Mammary epithelial cell (primary cell): Measurements from ENCODE around the gene BRSK1.

ENCODE experiments used
- EZH2 ChIP-seq: IDR thresholded peaks from 2 replicates; pipeline ENCODE4 v1.6.1; 2012; ENCODE audit warnings: low read length, inconsistent platforms, borderline replicate concordance
- TF ChIP-seq, protein P1 (sequence below), 2 donors: IDR thresholded peaks in 1 of 2; conservative IDR thresholded peaks in 1 of 2; 2 replicates each; pipeline ENCODE4 v1.5.1; 2011 to 2012; ENCODE audit warnings: inconsistent platforms in 2 of 2, low read length in 2 of 2, mild to moderate bottlenecking in 2 of 2, control low read depth in 1 of 2, low read depth in 1 of 2; ENCODE audit not compliant: insufficient read depth in 1 of 2; ENCODE audit errors: extremely low read depth in 1 of 2

DNA sequence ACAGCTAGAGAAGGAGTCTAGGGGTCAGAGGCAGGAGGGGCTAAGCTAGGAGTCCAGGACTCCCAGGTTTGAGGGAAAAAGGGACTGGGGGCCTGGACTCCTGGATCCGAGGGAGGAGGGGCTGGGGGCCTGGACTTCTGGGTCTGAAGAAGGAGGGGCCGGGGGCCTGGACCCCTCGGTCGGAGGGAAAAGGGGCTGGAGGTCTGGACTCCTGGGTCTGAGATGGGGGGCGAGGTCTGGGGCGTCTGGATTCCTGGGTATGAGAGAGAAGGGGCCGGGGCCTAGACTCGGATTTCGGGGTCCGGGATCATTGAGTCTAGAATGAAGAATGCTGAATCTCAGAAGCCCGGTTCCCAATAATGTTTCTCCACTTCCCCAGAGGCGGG lies 18.5 kb downstream of the BRSK1 start:
- TF ChIP-seq, protein P1, sequence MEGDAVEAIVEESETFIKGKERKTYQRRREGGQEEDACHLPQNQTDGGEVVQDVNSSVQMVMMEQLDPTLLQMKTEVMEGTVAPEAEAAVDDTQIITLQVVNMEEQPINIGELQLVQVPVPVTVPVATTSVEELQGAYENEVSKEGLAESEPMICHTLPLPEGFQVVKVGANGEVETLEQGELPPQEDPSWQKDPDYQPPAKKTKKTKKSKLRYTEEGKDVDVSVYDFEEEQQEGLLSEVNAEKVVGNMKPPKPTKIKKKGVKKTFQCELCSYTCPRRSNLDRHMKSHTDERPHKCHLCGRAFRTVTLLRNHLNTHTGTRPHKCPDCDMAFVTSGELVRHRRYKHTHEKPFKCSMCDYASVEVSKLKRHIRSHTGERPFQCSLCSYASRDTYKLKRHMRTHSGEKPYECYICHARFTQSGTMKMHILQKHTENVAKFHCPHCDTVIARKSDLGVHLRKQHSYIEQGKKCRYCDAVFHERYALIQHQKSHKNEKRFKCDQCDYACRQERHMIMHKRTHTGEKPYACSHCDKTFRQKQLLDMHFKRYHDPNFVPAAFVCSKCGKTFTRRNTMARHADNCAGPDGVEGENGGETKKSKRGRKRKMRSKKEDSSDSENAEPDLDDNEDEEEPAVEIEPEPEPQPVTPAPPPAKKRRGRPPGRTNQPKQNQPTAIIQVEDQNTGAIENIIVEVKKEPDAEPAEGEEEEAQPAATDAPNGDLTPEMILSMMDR (conservative IDR thresholded peaks at IDR 0.05 in 1 of 2, IDR thresholded peaks at IDR 0.05 in 1 of 2; ENCODE audit: extremely low read depth in 1 of 2, insufficient read depth in 1 of 2, low read depth in 1 of 2, low read length in 2 of 2): no peak
- no peak for TF ChIP-seq EZH2
